HG02970 (cell line): ENCODE data around the gene SLC7A14.

Source experiments
- ATAC-seq: cut with Tn5 transposase; IDR thresholded peaks from one replicate; pipeline ENCODE4 v1.9.1; 2021; ENCODE audit warnings: mild to moderate bottlenecking, moderate library complexity, moderate number of reproducible peaks; ENCODE audit not compliant: unreplicated experiment, low FRiP score

Gene SLC7A14

GRCh38 chr3:170476291-170476690 is 109.6 kb downstream of the SLC7A14 start:
- no peak for ATAC-seq

GRCh38 chr3:170475092-170475685 is 110.7 kb downstream of the SLC7A14 start:
- no peak for ATAC-seq

GRCh38 chr3:170473358-170473757 is 112.5 kb downstream of the SLC7A14 start:
- no peak for ATAC-seq

- ATAC-seq = no peak
Observed at GRCh38 chr3:170471149-170471548, 114.7 kb downstream of the SLC7A14 start.

- ATAC-seq = no peak
Observed at GRCh38 chr3:170470063-170471016, 115.5 kb downstream of the SLC7A14 start.

GRCh38 chr3:170469151-170470062 is 116.5 kb downstream of the SLC7A14 start:
- ATAC-seq = no peak

GRCh38 chr3:170467571-170468147 is 118.2 kb downstream of the SLC7A14 start:
- no peak for ATAC-seq

GRCh38 chr3:170467007-170467406 is 118.9 kb downstream of the SLC7A14 start:
- no peak for ATAC-seq

- no peak for ATAC-seq
Observed at GRCh38 chr3:170465955-170466354, 119.9 kb downstream of the SLC7A14 start.

- no peak for ATAC-seq
Observed at GRCh38 chr3:170463011-170463410, 122.9 kb downstream of the SLC7A14 start.

GRCh38 chr3:170458285-170458684 is 127.6 kb downstream of the SLC7A14 start:
- ATAC-seq = no peak

GRCh38 chr3:170454509-170454908 is 131.4 kb downstream of the SLC7A14 start:
- ATAC-seq = no peak

GRCh38 chr3:170450039-170450438 is 135.8 kb downstream of the SLC7A14 start:
- no peak for ATAC-seq

GRCh38 chr3:170448584-170448983 is 137.3 kb downstream of the SLC7A14 start:
- no peak for ATAC-seq

- ATAC-seq = no peak
Observed at GRCh38 chr3:170443457-170443856, 142.4 kb downstream of the SLC7A14 start.

- no peak for ATAC-seq
Observed at GRCh38 chr3:170442947-170443346, 142.9 kb downstream of the SLC7A14 start.

GRCh38 chr3:170441412-170441811 is 144.5 kb downstream of the SLC7A14 start:
- ATAC-seq = no peak

- ATAC-seq = no peak
Observed at GRCh38 chr3:170440344-170440743, 145.5 kb downstream of the SLC7A14 start.

- no peak for ATAC-seq
Observed at GRCh38 chr3:170438836-170439235, 147.0 kb downstream of the SLC7A14 start.

GRCh38 chr3:170437696-170438407 is 148.0 kb downstream of the SLC7A14 start:
- no peak for ATAC-seq
